GM12892 (cell line): Measurements from ENCODE around the gene MMP20.

ENCODE experiments used
- DNase-seq: peaks from one replicate; pipeline ENCODE4 v3.0.0; 2011; ENCODE audit not compliant: insufficient read length
- FAIRE-seq: peaks from 2 replicates; lab custom pipeline; 2011; peaks lifted over from hg19 to GRCh38; lab: Jason Lieb, UNC
- POLR2A ChIP-seq: IDR thresholded peaks from 2 replicates; pipeline ENCODE4 v1.6.1; 2011; ENCODE audit warnings: low read depth, low read length, control low read depth
- POLR2AphosphoS5 ChIP-seq: IDR thresholded peaks from 2 replicates; pipeline ENCODE4 v1.6.1; 2011; ENCODE audit warnings: low read depth, low read length, control low read depth
- TAF1 ChIP-seq: IDR thresholded peaks from 2 replicates; pipeline ENCODE4 v1.6.1; 2011; ENCODE audit warnings: low read depth, mild to moderate bottlenecking, control low read depth, low read length, borderline replicate concordance

The MMP20 gene

DNA sequence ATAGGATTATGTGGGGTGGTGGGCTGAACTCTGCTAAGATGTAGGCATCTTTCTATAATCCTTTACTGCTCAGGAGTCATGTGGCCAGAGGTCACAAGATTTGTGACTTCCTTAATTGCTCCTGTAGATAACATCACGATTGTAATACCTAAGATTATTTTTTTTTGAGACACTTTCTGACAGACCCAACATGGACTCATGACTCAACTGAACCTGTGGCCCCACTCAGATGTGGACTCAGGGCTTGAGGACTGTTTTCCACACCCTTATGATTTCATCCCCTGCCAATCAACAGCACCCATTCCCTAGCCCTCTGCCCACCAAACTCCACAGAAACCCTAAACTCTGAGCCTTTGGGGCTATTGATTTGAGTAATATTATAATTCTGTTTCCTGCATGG is 59.0 kb downstream of the MMP20 start:
- FAIRE-seq (peak; percentile 70), DNase-seq (no peak)
- TF ChIP-seq TAF1 = no peak
- no peak for TF ChIP-seq POLR2A
- no peak for TF ChIP-seq POLR2AphosphoS5

DNA sequence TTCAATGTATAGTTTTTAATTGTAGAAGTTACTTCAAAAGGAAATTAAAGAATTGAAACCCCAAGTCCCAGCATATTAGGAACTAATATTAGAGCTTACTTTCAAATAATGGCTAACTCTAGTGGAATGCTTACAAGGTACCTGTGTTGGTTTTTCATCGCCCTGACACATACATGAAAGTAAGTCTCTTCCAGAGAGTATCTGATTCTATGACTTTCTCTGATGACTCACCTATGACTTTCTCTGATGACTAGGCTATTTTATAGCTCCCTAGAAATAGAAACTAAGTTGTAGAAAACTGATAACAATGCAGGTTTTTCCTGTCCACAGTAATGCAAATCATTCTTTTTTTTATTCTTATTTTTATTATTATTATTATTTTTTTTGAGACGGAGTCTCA is 61.0 kb downstream of the MMP20 start:
- DNase-seq (no peak), FAIRE-seq (peak; percentile 91)

GRCh38 chr11:102561636-102562035 is 63.5 kb downstream of the MMP20 start:
- TF ChIP-seq POLR2AphosphoS5 (no peak), TAF1 (no peak), POLR2A (no peak)
- DNase-seq (no peak), FAIRE-seq (no peak)

More for the DNA sequence above, 61.0 kb downstream of the MMP20 start:
- TF ChIP-seq TAF1 = no peak

GRCh38 chr11:102560555-102561011 is 64.5 kb downstream of the MMP20 start:
- no peak for TF ChIP-seq TAF1
- no peak for TF ChIP-seq POLR2A
- TF ChIP-seq POLR2AphosphoS5 = no peak
- DNase-seq = no peak
- FAIRE-seq = peak; percentile 97

DNA sequence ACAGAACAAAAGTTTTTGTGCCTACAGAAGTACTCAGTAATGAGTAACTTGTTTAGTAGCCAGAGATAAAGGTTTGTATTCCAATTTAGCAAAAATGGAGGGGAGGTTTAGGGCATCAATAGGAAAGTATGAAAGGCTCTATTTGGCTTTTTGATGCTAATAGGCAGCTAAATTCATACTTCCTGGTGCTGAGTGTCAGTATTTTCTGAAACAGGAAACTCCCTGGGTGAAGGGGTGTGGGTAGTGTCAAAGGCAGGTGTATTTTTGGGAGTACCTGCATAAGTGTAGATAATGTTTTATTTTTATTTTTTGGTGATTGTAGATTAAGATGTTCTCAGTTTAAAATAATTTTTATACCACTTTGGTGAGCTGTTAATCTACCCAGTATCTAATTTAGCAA is 65.3 kb downstream of the MMP20 start:
- FAIRE-seq (peak; percentile 75), DNase-seq (no peak)
- TF ChIP-seq POLR2AphosphoS5 = no peak
- no peak for TF ChIP-seq POLR2A
- TF ChIP-seq TAF1 = no peak

GRCh38 chr11:102555091-102555490 is 70.0 kb downstream of the MMP20 start:
- TF ChIP-seq TAF1 (no peak), POLR2A (no peak), POLR2AphosphoS5 (no peak)
- DNase-seq (no peak), FAIRE-seq (peak; percentile 50)

DNA sequence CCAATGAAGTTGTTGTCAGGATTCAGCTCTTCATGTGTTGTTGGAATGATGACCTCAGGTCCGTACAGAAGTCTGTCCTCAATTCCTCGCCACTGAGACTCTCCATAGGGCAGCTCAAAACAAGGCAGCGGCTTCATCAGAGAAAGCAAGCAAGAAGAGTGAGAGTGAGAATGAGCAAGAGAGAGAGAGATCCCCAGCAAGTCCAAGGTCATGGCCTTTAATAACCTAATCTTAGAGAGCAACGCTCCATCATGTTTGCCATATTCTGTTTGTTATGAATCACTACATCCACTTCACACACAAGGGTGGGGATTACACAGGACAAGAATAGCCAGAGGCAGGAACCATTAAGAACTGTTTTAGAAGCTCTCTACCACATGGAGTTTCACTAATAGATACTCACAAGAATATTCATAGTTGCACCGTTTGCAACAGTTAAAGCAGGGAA is 71.3 kb downstream of the MMP20 start:
- FAIRE-seq (peak; percentile 98), DNase-seq (no peak)
- TF ChIP-seq POLR2A (peak; percentile 51; the same call in 1 of the 2 replicates), POLR2AphosphoS5 (peak; percentile 53; the same call in 1 of the 2 replicates), TAF1 (peak; percentile 60; the same call in 1 of the 2 replicates)

GRCh38 chr11:102552447-102553194 is 72.5 kb downstream of the MMP20 start:
- TF ChIP-seq TAF1 (no peak), POLR2A (no peak), POLR2AphosphoS5 (no peak)
- FAIRE-seq (peak; percentile 80), DNase-seq (no peak)

DNA sequence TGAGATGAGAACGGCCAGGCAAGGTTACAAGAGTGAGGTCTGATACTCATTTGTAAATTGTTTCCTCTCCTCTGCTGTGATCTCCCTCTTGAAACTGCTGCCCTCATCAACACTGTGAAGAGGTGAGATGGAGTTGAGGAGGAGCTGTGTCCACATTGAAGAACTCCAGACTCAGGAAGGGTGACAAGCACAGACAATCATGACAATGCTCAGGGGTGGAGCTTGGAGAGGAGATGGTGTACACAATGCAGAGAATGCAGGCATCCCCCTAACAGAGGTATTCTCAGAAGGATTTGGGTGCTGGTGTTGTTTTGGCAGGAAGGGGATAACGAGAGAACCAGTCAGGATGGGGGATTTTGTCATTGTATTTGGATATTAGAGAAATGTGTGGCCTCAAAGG is 73.1 kb downstream of the MMP20 start:
- FAIRE-seq (no peak), DNase-seq (no peak)
- TF ChIP-seq POLR2AphosphoS5 = no peak
- no peak for TF ChIP-seq POLR2A
- no peak for TF ChIP-seq TAF1

- peak; percentile 28; the same call in 1 of the 2 replicates for TF ChIP-seq POLR2AphosphoS5
- no peak for TF ChIP-seq TAF1
- TF ChIP-seq POLR2A = no peak
- FAIRE-seq = peak; percentile 91
These were observed 73.9 kb downstream of the MMP20 start for GRCh38 chr11:102551169-102551781.

DNA sequence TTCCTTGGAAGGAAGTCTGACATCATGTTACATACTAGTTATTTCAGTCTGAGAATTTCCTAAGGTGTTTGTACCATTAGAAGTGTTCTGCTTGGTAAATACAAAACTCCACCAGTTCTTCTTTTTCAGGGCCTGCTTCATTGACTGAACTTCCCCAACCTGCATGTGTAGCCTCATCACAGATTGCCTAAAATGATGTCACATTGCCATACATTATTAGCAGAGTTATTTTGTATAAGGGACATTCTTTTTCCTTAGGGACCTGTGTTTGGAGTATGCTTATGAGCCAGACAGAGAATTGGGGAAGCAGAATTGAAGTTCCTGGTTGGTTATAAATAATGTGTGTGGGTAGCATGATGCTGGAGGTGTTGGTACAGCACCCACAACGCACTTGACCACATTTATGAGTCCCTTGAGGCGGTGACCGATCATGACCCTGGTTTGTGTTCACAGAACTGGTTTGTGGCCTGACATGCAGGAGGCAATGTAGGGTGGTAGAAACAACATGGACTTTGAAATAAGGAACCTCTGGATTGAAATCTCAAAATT is 78.1 kb downstream of the MMP20 start:
- no peak for DNase-seq
- FAIRE-seq = peak; percentile 99
- no peak for TF ChIP-seq TAF1

More at GRCh38 chr11:102551169-102551781, 73.9 kb downstream of the MMP20 start:
- DNase-seq = no peak

- FAIRE-seq (no peak), DNase-seq (no peak)
- TF ChIP-seq POLR2AphosphoS5 (no peak), TAF1 (no peak), POLR2A (no peak)
These were observed 78.7 kb downstream of the MMP20 start for GRCh38 chr11:102546427-102546826.

DNA sequence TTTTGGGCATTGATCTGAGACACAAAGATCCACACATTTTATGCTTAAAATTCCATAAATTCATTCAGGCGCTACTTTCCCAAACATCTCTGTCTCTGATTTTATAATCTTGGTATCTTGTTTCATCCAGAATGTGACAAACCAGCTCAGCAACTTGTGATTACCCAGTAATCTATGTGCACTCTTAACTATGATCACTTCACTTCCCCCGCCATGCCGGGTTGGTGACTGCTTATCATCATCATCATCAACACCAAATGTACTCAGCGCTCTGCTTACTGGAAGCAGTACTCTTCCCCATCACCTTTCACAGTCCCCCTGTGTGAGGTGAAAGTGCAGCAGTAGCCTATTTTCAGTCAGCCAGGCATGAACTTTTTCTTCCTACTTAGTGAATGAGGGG is 79.4 kb downstream of the MMP20 start:
- TF ChIP-seq POLR2A (no peak), TAF1 (no peak), POLR2AphosphoS5 (no peak)
- peak; percentile 85 for FAIRE-seq
- no peak for DNase-seq
